GM18498 (cell line): ENCODE data around the gene DYNLRB2.

Experiments
- ATAC-seq: cut with Tn5 transposase; IDR thresholded peaks from one replicate; pipeline ENCODE4 v1.9.1; 2021; ENCODE audit warnings: mild to moderate bottlenecking, moderate library complexity; ENCODE audit not compliant: unreplicated experiment

The DYNLRB2 gene

DNA sequence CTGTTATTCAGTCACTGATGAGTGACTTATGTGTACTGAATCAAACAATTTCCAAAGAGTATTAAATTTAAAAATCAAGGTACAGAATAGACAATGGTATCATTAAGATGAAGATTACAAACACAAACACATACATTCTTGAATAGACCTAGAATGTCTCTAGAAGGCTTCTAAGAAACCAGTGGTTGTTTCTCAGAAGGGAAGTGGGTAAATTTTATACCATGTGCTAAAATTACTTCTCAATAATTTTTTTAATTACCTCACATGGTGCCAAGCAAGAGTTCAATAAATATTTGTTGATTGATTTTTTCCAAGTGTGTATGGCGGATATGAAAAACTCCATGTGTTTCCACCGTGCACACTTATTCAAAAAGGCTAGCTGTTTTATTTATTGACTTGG is 6.4 kb downstream of the DYNLRB2 start:
- no peak for ATAC-seq

DNA sequence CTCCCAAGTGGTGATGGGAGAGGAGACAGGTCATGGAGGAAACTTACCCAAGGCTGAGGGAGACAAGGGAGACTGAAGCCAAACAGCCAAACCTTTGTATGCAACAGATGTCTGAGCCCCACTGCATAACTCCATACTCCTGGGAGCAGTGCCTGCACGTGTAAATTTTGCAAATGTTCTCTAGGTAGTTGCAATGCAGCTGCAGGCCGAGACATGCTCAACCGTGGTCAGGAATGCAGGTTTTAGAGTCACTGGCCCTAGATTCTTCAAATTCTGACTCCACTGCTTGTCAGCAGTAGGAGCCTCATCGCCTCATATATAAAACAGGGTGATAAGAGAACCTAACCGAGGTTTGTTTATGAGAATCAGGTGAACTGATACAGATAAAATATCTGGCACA is 11.5 kb downstream of the DYNLRB2 start:
- ATAC-seq = no peak

DNA sequence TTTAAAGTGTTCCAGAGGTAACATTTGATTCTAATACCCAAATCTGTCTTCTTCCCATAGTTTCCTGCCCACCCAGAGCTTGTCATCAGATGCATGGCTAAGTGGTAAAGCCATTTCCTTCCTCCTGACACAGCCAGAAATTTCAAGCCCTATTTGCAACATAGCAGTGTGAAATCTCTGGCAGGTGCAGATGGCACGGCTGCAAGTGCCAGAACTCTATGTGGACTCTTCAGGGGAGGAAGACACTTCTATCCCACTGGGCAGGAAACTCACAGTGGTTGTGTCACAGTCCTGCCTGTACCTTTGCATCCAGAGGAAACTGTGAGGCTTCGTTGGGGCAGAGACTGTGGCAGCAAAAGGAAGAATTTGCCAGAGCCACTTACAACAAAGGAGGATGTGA is 13.2 kb downstream of the DYNLRB2 start:
- ATAC-seq = no peak

DNA sequence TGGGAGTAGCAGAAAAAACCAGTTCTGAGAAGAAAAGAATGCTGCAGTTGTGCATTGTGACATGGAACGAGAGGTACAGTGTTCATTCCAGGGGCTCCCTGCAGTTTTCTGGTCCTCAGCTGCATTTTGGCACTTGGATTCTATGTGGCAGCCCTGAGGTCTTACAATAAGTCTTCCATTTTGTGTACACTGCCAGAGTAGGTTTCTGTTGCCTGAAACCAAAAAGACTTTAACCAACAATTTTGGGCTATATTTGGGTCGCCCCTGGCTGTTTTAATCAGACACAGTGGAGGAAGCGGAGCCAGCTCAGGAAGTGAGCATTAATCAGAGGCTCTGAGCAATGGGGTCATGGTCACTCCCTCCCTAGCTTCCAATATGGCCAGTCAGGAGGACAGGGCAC is 15.7 kb downstream of the DYNLRB2 start:
- ATAC-seq = no peak

DNA sequence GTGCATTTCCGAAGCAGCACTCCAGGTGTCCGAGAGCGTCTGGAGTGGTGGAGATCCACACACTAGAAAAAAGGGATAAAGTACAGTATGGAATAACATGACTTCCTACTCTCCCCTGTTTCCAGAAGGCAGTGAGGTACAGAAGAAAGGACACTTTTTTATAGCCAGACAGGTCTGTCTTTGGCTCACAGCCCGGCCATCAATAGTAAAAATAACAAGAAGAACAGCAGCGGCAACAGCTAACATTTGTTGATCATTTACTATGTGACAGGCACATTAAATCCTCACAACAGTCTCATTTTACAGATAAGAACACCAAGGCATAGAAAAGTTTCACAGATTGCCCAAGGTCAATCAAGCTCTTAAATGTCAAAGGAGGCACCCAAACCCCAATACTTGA is 16.2 kb downstream of the DYNLRB2 start:
- no peak for ATAC-seq

DNA sequence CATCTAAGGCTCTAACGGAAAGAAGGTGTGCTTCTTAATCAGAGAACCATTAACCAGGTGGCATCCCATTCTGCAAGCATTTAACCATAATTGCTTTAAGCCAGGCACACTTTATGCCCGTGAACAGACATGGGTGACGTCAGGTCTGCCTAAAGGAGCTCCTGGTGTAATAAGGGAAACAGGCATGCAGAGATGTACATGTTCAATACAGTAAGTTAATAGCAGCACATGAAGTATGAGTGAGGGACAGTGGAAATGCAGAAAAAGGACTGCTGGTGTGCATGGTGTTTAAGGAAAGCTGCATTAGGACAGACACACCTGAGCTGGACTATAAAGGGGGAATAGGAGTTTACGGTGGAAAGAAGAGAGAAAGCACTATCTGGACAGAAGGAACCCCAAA is 18.6 kb downstream of the DYNLRB2 start:
- no peak for ATAC-seq

DNA sequence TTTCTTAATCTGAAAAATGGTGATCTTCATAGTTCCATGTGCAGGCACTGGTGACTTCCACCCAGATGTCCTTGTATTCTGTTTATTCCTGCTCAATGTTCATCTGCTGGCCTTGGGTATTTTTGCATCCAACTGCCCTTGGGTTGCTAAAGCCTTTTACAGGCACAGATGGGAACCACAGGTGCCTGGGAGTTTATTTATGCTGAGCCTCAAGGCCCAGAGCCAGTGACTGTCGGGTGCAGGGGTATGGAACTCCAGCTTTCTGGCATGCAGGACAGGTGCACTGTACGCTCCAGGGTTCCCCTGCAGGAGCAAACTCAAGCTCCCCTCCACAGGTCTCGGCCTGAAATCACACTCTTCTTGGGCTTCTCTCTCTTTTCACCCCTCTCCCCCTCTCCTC is 22.3 kb downstream of the DYNLRB2 start:
- no peak for ATAC-seq

DNA sequence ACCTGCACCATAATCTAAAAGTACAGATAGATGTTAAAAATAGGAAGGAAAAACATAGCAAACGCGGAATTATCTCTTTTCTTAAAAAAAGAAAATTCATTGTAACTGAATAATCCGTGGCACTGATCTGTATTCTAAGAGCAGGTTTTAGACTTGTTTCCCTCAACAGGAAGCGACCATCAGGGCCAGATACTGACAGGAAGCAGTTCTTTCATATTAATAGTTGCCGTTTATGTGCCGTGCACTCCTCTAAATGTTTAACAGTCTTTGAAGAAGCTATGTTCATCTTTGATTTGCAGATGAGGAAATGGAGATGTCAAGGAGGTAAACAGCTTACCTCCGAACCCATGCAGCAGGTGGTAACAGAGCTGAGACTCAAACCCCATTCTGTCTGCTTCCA is 23.6 kb downstream of the DYNLRB2 start:
- no peak for ATAC-seq

DNA sequence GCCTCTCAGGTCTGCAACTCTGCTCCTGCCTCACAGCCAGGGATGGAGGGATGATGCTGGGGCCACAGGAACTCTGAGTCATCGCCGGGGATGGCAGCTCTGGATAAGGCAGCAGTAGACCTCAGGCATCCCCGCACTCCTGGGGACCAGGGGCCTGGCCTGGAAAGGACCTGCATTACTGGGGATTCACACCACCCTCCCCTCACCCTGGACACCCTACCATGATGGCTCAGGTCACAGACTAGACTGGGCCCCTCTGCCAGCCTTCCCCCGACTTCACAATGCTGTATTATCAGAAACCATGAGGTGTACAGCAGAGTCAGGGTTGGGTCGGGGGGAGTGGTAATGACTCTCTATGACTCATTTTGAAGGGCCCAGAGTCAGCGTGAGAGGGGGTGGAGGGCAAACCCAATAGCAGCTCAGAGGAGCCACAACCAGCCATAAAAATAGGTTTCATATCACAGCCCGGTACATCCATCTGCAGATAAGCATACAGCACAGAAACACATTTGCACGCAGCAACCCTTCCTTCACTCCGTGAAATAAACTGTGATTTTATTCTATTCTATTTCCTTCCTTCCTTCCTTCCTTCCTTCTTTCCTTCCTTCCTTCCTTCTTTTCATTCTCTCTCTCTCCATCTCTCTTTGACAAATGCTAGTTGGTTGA is 28.8 kb downstream of the DYNLRB2 start:
- peak; percentile 85 for ATAC-seq

DNA sequence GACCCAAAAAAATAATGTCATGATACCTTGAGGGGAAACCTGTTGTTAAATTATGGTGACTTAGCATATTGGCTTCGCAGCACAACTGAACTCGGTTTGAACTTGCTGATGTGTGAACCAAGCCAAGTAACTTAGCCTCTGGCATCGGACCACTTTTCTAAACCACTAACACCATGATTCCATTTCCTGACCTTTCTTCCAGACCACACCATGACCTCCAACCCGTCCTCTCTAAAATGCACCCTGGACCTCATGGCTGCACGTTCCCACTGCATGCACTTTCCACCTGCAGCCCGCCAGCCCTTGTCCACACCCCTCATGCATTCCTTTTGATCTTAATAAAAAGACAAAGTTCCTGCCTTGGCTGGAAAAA is 29.3 kb downstream of the DYNLRB2 start:
- no peak for ATAC-seq

DNA sequence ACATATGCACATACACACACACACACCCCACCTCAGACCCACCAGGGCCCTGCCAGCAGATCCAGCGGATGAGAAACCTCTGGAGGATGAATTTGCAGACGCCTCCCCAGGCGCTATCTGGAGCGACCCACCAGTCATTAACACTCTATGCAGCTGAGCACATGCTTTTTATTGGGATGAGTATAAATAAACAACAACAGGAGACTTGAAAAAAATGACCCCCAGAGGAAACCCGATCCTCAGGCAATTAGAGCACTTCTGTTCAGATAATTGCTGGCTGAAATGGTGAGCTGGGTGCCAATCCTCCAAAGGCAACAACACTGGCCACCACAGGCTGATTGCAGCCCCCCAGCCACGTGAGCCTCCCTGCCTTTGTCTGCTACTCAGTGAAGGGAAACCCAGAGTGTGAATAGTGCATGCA is 32.9 kb downstream of the DYNLRB2 start:
- ATAC-seq = no peak

DNA sequence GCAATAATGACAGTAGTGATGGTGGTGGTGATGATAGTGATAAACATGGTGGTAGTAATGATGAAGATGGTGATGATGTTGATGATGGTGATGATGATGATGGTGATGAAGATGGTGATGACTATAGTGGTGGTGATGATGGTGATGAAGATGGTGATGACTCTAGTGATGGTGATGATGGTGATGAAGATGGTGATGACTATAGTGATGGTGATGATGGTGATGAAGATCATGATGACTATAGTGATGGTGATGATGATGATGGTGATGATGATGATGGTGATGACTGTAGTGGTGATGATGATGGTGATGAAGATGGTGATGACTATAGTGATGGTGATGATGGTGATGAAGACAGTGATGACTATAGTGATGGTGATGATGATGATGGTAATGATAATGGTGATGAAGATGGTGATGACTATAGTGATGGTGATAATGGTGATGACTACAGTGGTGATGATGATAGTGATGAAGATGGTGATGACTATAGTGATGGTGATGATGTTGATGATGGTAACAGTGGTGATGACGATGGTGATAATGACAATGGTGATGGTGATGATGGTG is 35.6 kb downstream of the DYNLRB2 start:
- ATAC-seq = no peak

DNA sequence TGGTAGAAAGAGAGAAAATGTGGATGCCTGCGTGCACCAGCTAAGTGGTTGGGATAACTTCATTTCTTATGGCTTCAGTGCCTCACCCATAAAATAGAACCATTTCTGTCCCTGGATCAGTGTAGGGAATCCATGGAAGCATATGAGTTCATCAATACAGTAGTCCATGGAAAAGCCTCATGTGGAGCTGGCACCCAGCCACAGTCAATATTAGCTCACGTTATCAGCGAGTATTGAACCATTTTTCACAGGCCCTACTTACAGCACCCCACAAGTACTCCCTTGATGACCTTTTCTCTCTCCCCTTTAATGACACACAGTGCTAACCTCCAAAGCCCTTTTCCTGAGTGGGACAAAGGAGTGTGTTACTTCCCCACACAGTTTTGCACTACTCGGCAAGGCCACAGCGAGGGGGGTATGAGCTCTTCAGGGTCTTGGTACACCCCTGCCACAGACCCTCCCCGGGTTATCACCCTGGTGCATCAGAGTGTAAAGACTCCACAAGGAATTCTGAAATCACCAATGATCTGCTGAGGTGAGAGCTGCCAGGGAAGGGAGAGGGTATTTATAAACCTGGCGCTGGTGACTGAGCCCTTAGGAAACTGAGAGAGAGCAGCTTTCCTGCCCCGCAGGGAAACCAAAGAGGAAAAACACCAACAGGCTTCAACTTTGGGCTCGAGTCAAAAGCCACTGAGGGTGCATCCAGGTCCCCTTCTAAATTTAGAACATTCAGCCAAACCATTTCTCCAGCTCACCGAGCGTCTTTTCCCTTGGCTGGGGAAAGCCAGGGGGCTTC is 36.9 kb downstream of the DYNLRB2 start:
- no peak for ATAC-seq

DNA sequence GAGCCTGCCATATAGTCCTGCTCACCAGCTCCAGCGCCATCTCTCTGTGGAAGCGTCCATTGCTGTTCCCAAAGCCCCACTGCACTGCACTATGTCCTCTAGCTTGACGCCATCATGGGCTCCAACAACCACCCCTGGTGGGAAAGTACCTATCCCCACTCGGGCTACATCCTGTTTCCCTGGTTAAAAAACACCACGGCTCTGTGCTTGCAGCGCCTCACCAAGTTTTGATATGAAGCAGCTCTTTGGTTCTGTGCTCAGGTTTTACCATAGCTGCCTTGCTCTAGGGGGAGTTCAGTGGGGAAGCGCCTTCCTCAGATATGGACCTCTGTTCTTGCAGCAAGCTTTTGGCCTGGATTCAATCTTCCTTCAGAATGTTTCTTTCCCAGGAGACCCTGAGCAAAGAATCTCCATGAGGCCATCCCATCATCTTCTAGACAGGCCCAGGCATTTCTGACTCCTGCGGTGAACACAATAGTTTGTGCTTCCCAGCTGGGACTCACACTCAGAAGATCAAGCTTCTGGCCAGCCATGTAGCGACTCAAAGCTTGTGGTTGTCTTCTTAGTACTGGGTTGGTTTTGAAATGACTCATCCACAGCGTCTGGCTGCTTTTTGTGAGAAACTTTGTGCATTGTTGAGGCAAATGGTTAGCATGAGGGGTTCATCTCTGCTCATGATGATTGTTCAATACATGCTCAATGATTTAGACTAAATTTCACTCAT is 39.5 kb downstream of the DYNLRB2 start:
- ATAC-seq = peak; percentile 88

DNA sequence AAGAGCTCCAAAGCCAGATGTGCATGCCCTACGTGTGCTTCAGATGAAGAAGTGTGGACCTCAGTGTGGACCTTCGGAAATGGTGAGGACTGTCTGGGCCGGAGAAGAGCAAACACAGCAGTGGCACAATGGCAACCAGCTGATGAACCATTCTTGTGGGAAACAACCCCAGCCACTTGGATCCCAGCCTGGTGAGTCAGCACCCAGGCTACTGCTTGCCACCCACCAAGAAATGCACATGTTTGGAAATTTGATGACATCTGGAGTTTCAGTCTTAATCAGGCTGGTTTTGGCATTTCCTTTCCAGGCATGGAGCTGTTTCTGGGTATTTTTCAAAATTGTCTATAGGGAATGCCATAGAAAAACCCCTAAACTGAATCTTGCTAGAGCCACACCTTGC is 42.7 kb downstream of the DYNLRB2 start:
- ATAC-seq = no peak

DNA sequence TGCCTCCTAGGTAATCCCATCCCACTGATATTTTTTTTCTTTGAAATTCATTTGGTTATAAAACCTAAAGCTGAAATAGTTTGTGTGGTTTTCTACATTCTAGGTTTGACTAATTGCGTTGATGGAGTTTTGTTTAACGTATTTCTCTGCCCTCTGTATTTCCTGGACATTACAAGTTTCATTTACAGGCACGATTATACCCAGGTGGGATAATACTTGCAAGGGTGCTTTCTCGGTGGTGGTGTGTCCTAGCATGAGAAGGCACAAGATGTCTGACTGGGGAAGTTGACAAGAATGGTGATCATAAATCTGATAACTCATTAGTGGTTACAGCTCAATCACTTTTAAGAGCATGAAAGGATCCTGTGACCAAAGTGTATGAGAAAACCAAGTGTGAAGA is 45.0 kb downstream of the DYNLRB2 start:
- ATAC-seq = no peak

DNA sequence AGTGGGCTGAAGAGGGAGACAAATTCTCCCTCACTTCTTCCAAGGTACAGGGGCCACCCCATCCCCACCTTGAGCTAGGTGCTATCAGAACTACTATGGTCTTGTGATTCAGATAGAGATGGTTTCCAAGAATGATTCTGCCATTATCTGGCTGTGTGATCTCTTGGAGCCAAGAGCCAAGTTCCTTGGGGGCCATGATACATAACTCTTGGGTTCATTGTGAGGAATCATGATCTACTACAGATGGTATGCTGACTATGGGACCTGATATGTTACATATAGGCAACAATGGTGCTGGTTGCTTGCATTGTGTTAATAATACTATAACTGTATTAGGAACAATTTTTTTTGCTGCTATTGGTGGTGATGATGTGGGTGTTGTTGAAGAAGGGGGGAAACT is 45.7 kb downstream of the DYNLRB2 start:
- no peak for ATAC-seq

DNA sequence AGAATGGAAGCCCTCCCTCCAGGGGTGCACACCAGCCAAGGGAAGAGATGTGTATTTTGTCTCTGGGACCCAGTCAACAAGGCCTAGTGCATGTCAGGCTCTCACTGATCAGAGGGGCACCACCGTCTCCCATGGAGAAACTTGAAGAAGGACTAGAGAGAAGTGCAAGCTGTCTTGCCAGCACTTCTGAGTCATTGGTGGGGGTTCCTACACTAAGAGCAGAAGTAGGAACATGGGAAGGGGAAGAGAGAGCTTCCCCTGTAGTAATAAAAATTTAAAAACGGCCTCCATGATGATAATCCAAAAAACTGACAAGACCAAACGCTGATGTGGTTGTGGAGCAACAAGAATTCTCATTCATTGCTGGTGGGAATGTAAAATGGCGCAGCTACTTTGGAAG is 46.3 kb downstream of the DYNLRB2 start:
- no peak for ATAC-seq

DNA sequence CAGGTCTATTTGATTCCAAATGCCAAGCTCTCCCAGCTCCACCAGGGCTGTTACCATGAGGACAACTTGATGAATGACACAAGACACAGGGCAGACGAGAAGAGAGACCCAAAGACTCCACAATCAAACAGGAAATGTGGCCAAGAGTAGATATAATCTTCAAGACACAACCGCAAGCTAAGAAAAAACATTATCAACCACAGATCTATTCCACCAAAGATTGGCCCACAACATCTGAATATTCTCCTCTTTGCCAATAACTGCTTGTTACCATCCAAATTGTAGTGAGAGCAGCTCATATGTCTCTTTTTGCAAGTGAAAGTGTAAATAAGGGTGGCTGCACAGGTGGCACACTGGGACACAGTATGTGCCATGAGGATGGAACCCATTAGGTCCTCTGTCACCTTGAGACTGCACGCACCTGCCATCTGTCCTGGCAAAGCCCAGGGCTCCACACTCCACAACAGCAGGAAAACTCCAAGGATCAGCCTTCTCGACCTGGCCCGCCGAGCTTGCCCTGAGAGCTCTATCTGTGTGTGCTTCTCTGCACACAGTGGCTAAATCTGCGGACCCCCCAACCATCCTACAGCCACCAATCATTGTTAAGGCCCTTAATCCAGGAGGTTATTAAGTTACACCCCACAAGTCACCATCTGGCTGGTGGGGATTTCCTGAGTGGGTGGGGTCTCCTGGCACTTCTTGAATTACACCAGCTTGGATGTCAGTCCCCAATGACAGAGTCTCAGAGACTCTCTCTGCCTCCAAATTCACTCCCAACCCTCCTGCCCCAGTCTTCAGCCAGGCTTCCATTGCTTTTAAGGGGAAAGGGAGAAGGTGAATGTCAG is 50.5 kb downstream of the DYNLRB2 start:
- peak; percentile 61 for ATAC-seq

DNA sequence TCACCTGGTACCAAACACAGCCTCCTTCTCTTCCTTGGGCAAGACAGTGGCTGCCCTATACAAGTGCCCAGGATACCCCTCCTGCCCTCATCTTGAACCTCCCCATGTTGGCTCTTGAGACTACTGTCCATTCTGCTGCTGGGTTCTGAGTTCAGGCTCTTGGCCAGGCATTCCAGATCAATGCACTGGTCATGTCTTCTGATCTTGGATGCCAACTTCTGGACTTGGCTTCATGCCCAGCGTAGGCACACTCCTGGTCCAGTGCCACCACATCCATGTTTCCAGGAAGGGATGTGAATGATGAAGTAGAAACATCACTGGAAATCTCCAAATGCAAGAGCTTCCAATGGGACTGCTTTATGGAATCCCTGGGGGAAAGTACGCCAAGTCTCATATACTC is 51.5 kb downstream of the DYNLRB2 start:
- ATAC-seq = no peak

DNA sequence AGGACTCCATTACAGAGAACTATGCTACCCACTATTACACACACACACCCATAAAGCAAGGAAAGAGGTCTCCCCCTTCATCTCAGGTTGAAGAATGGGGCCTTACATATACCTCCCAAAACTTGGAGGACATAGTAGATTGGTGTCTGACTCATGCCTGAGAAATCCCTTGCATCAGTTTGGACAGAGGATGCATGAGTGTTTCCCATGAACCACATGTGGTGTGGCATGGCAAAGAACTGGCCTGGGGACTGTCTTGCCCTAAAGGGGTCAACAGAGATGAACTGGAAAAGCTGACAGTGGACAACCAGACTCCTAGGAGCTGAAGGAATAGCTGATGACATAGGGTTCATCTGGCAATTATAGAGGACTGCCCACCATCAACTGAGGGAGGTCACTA is 54.0 kb downstream of the DYNLRB2 start:
- ATAC-seq = no peak
